ENCODE measurements around the gene ZNF584.

Gene ZNF584

GRCh38 chr19:58416604-58417003 is 8.2 kb downstream of the ZNF584 start:
- H3K9me2 ChIP-seq (replicated peaks; ENCODE audit: control insufficient read depth, low read length): no peaks in the 10 kb centered on the region
- H3F3A ChIP-seq (ENCODE audit: control insufficient read depth, insufficient read depth): no peaks in the 10 kb centered on the region
- H4K20me1 ChIP-seq (ENCODE audit: control insufficient read depth, insufficient read depth, low read depth, low read length): no peaks in the 10 kb centered on the region
- H3K27ac ChIP-seq (ENCODE audit: low read depth, low read length): no peak overlapping the region
- H3K9me3 ChIP-seq (ENCODE audit: control insufficient read depth, insufficient read depth, low read length): no peaks in the 10 kb centered on the region
- H3K4me1 ChIP-seq (ENCODE audit: control insufficient read depth, low read length): no peaks in the 10 kb centered on the region
- peaks cover 41% of the 10 kb centered on the region for H3K36me3 ChIP-seq (ENCODE audit: control insufficient read depth, low read length)
- H3K4me3 ChIP-seq (ENCODE audit: low read length): no peak overlapping the region
- no peak for TF ChIP-seq EZH2phosphoT487 (IDR thresholded peaks at IDR 0.05; ENCODE audit: borderline replicate concordance, low read length)
- no peak for TF ChIP-seq CTCF (IDR thresholded peaks at IDR 0.05; ENCODE audit: low read depth, low read length, poor library complexity, severe bottlenecking)
- H3K4me2 ChIP-seq (ENCODE audit: low read length): no peak overlapping the region
- H3K27me3 ChIP-seq (ENCODE audit: control insufficient read depth, low read length): no peaks in the 10 kb centered on the region
- peaks cover 7% of the 10 kb centered on the region; the same call in 1 of the 2 replicates for H3K79me2 ChIP-seq (ENCODE audit: control insufficient read depth, low read length)

- H3K36me3 ChIP-seq (ENCODE audit: control insufficient read depth, low read length): peaks cover 41% of the 10 kb centered on the region
- no peaks in the 10 kb centered on the region for H3K27me3 ChIP-seq (ENCODE audit: control insufficient read depth, low read length)
- no peak for TF ChIP-seq CTCF (IDR thresholded peaks at IDR 0.05; ENCODE audit: low read depth, low read length, poor library complexity, severe bottlenecking)
- TF ChIP-seq EZH2phosphoT487 (IDR thresholded peaks at IDR 0.05; ENCODE audit: borderline replicate concordance, low read length): no peak
- H4K20me1 ChIP-seq (ENCODE audit: control insufficient read depth, insufficient read depth, low read depth, low read length): no peaks in the 10 kb centered on the region
- no peaks in the 10 kb centered on the region for H3K9me2 ChIP-seq (replicated peaks; ENCODE audit: control insufficient read depth, low read length)
- no peaks in the 10 kb centered on the region for H3F3A ChIP-seq (ENCODE audit: control insufficient read depth, insufficient read depth)
- H3K9me3 ChIP-seq (ENCODE audit: control insufficient read depth, insufficient read depth, low read length): no peaks in the 10 kb centered on the region
- H3K4me1 ChIP-seq (ENCODE audit: control insufficient read depth, low read length): no peaks in the 10 kb centered on the region
- no peak overlapping the region for H3K4me3 ChIP-seq (ENCODE audit: low read length)
- H3K79me2 ChIP-seq (ENCODE audit: control insufficient read depth, low read length): peaks cover 7% of the 10 kb centered on the region; the same call in 1 of the 2 replicates
- no peak overlapping the region for H3K4me2 ChIP-seq (ENCODE audit: low read length)
- no peak overlapping the region for H3K27ac ChIP-seq (ENCODE audit: low read depth, low read length)
Observed at GRCh38 chr19:58417071-58417470, 8.6 kb downstream of the ZNF584 start.

- H4K20me1 ChIP-seq (ENCODE audit: control insufficient read depth, insufficient read depth, low read depth, low read length): no peaks in the 10 kb centered on the region
- H3K4me2 ChIP-seq (ENCODE audit: low read length): no peak overlapping the region
- peaks cover 27% of the 10 kb centered on the region for H3K9me3 ChIP-seq (ENCODE audit: control insufficient read depth, insufficient read depth, low read length)
- no peaks in the 10 kb centered on the region for H3K79me2 ChIP-seq (ENCODE audit: control insufficient read depth, low read length)
- no peak overlapping the region for H3K4me3 ChIP-seq (ENCODE audit: low read length)
- TF ChIP-seq EZH2phosphoT487 (IDR thresholded peaks at IDR 0.05; ENCODE audit: borderline replicate concordance, low read length) (no peak), CTCF (IDR thresholded peaks at IDR 0.05; ENCODE audit: low read depth, low read length, poor library complexity, severe bottlenecking) (no peak)
- no peaks in the 10 kb centered on the region for H3K4me1 ChIP-seq (ENCODE audit: control insufficient read depth, low read length)
- no peaks in the 10 kb centered on the region for H3F3A ChIP-seq (ENCODE audit: control insufficient read depth, insufficient read depth)
- H3K36me3 ChIP-seq (ENCODE audit: control insufficient read depth, low read length): peaks cover 9% of the 10 kb centered on the region
- no peak overlapping the region for H3K27ac ChIP-seq (ENCODE audit: low read depth, low read length)
- H3K27me3 ChIP-seq (ENCODE audit: control insufficient read depth, low read length): no peaks in the 10 kb centered on the region
- no peaks in the 10 kb centered on the region for H3K9me2 ChIP-seq (replicated peaks; ENCODE audit: control insufficient read depth, low read length)
Observed at GRCh38 chr19:58428617-58429016, 20.2 kb downstream of the ZNF584 start.
